Medulla oblongata (tissue), 1 donor: ENCODE results near the gene OOEP.

Experiments used
- DNase-seq: peaks from one replicate; pipeline ENCODE4 v3.0.0-alpha.2; 2015; ENCODE audit errors: extremely low spot score

OOEP gene

DNA sequence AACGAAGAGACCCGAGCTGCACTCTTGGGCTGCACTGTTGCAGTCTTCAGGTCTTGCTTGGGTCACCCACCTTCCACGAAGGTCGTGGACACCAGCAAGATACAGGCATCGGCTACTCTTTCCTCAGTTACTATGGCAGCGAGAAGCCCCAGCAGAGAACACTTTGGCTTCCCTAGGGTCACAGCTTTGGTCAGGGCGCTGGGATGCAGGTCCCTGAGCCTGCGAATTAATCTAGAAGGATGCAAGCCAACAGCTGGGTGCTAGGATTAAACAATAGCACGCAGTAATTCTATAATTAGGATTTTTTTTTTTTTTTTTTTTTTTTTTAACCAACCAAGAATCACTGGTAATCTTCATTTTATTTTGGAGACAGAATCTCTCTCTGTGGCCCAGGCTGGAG, 5.1 kb downstream of the OOEP start:
- no peak for DNase-seq

DNA sequence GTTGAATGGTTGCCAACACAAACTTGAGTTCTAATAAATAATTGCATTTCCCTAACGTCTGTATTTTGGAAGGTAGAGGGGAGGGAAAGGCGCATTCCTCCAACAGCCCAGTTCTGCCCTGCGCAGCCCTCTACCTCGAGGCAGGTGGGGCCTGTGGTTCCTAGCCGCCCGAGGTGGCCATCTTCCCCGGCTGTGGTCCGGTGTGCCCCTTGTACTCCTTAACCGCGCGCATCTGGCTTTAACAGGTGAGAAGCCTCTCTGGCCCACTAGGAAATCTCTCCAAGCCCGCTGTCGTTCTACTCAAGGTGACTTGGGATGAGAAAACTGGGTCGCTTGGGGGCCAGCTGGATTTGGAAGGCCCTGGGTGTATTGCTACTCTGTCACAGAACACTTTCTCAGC, 5.6 kb downstream of the OOEP start:
- DNase-seq = no peak

- DNase-seq = no peak
These were observed 6.2 kb downstream of the OOEP start for GRCh38 chr6:73363537-73363875.

- DNase-seq = no peak
These were observed 6.7 kb downstream of the OOEP start for GRCh38 chr6:73362869-73363536.

GRCh38 chr6:73362358-73362757, 7.3 kb downstream of the OOEP start, which contains the start of gene KHDC3L:
Gene KHDC3L (plus strand): TSS chr6:73362658. CDS start chr6:73362730, 72 bp downstream.
- DNase-seq = no peak

GRCh38 chr6:73353636-73354593, 15.8 kb downstream of the OOEP start, which contains the start of gene DPPA5:
Gene DPPA5 (minus strand): TSS chr6:73354276. CDS start chr6:73354225, 51 bp downstream.
- no peak for DNase-seq

- no peak for DNase-seq
These were observed 20.4 kb downstream of the OOEP start for GRCh38 chr6:73349311-73349710.

DNA sequence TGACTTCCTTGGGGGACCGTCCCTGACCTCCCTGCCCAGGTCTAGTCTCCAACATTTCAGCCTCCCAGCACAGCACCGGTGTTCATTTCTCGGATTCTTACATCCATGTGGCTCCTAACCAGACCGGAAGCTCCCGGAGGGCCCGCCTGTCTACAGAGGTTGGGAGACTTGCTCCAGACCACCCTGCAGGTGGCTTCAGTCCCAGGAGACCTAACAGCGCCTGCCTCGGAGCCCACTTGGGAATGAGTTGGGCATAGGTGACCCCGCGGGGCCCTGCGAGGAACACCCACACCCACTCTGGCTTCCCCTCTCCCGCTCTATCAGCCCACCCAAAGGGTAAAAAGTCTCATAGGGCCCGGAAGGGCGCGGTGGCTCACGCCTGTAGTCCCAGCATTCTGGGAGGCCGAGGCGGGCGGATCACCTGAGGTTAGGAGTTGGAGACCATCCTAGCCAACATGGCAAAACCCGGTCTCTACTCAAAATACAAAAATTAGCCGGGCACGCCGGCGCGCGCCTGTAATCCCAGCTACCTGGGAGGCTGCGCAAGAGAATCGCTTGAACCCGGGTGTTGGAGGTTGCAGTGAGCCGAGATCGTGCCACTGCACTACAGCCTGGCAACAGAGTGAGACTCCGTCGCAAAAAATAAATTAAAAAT, 21.0 kb downstream of the OOEP start:
- DNase-seq = no peak

- no peak for DNase-seq
These were observed 26.5 kb downstream of the OOEP start for GRCh38 chr6:73343164-73343563.

DNA sequence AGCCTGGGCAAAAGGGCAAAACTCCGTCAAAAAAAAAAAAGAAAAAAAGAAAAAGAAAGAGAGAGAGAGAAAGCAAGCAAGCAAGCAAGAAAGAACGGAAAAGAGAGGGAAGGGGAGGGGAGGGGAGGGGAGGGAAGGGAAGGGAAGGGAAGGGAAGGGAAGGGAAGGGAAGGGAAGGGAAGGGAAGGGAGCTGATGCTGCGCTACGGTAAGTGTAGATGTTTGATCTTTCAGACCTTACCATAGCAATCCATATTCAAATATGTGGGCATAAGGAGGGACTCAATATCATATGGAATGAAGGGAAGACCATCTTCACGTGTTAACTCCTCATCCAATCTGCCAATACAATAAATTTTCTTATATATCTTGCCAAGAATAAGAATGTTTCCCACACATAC, 27.5 kb downstream of the OOEP start:
- DNase-seq = no peak

DNA sequence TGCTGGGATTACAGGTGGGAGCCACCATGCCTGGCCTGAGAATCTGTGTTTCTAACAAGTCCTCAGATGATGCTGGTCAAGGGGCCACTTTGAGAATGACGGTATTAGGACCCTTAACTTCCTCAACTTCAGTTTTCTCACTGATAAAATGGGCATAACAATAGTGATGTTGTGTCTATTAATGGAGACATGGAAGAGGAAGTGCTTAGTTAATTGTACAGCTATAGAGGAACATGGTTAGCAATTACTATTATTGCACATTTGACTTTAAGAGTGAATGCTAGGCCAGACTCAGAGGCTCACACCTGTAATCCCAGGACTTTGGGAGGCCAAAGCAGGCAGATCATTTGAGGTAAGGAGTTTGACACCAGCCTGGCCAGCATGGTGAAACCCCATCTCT, 28.4 kb downstream of the OOEP start:
- DNase-seq = no peak

GRCh38 chr6:73340048-73340447, 29.6 kb downstream of the OOEP start:
- no peak for DNase-seq

DNA sequence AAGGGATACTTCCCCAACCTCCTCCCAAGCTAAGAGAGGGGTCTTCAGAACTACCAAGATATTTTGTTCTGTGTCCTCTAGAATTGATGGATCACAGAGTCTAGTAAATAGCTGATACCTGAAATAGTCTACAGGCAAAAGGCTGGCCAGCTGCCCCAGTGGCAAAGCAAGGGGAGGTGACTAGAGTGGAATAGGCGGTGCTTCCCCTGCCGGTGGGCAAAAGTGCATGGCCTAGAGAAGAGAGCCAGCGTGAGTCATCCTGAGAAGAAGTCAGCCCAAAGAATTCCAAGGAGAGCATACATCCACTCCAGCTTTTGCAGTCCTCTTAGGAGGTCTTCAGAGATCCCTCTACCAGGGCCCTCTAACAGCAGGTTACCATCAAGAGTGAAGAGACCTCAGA, 30.4 kb downstream of the OOEP start:
- DNase-seq = no peak

- DNase-seq = no peak
These were observed 40.5 kb downstream of the OOEP start for GRCh38 chr6:73329201-73329600.

GRCh38 chr6:73328790-73329189, 40.9 kb downstream of the OOEP start:
- DNase-seq = no peak

DNA sequence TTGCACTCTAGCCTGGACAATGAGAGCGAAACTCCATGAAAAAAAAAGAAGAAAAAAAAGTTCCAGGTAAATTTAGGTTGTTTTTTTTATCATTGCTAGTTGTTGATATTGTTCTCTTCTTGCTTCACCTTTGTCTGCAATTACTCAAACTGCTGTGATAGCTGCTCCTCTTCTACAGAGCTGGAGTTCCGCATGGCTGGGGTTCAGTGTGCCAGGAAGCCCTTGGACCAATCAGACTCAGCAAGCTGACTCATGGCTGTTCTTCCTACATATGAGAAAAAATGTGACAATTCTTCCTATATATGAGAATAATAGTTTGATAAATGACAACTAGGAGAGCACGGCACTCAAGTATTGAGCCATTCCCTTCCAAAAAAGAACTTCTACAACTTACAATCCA, 44.0 kb downstream of the OOEP start:
- no peak for DNase-seq

DNA sequence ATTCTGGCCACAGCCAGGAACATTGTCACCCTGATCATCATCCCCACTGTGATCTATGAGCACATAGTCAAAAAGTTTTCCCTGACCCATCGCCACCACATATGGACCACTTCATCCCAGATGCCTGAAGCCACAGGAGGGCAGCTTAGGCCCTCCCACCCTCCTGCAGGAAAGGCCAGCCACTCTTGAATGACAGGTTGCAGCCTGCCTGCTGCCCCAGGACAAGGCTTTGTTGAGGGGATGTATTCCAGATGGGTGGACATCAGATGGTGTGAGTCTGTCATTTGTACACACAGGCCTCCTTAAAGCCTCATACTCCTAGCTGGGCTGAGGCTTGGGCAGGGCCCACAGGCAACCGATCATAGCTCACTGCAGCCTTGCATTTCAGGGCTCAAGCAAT, 46.4 kb downstream of the OOEP start:
- no peak for DNase-seq
